ENCODE data around the gene IL22RA2. TPM values are rescaled to one million over a fixed set of nuclear protein-coding genes. Genes with fewer than 3 reads are reported as not detected.

IL22RA2 gene
- total and polyA plus RNA-seq, 2 of the 13 experiments (the other 11 are each of a cell fraction or from before 2014, with no cell fraction given): not detected

DNA sequence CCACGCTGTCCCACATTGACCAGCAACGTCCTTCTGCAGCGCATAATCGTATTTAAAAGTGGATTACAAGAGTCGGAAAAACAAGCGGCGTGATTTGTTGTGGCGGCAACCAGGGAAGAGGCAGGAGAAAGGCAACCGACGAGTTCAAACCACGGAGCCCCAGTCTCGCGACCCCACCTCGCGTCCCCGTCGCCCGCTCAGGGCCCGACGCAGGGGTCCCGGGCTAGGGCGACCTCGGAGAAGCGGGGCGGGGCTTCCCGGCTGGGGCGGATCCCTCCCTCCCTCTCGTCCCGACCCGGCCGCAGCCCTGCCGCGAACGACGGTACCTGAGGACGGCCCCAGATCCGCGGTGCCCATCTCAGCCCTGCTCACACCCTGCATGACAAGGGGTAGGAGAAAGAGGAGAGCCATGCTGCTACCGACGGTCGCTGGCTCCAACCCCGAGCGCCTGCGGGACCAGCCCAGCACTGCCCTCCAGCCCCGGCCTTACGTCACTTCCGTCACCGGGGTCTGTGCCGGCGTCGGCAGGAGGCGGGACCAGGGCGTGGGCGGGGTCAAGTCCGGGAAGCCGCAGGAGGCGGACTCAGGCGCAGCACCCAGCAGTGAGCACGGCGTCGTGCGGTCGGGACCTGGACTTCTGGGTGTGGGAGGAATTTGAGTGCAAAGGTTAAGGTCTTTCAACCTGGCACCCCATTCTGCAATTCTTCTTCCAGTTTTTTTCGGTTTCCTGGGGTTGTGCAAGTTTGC, 45.6 kb upstream of the IL22RA2 start, which contains the start of gene IFNGR1 (continued):
- TF ChIP-seq, protein P1, sequence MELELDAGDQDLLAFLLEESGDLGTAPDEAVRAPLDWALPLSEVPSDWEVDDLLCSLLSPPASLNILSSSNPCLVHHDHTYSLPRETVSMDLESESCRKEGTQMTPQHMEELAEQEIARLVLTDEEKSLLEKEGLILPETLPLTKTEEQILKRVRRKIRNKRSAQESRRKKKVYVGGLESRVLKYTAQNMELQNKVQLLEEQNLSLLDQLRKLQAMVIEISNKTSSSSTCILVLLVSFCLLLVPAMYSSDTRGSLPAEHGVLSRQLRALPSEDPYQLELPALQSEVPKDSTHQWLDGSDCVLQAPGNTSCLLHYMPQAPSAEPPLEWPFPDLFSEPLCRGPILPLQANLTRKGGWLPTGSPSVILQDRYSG (CRISPR knock-in tag; IDR thresholded peaks at IDR 0.05): 0 out of 2 replicates have a peak, but pooled peaks have one; percentile 79
- TF ChIP-seq, protein P2, sequence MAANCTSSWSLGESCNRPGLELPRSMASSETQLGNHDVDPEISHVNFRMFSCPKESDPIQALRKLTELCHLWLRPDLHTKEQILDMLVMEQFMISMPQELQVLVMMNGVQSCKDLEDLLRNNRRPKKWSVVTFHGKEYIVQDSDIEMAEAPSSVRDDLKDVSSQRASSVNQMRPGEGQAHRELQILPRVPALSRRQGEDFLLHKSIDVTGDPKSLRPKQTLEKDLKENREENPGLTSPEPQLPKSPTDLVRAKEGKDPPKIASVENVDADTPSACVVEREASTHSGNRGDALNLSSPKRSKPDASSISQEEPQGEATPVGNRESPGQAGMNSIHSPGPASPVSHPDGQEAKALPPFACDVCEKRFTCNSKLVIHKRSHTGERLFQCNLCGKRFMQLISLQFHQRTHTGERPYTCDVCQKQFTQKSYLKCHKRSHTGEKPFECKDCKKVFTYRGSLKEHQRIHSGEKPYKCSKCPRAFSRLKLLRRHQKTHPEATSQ (CRISPR knock-in tag; IDR thresholded peaks at IDR 0.05; ENCODE audit: borderline replicate concordance): peak; percentile 76; the same call in 1 of the 2 replicates
- TF ChIP-seq SPEN (CRISPR knock-in tag; IDR thresholded peaks at IDR 0.05; ENCODE audit: low read depth) (peak; percentile 89), KDM6A (CRISPR knock-in tag; IDR thresholded peaks at IDR 0.05; ENCODE audit: low read depth) (peak; percentile 87), ZFY (CRISPR knock-in tag; IDR thresholded peaks at IDR 0.05) (peak; percentile 91), MBD4 (IDR thresholded peaks at IDR 0.05; ENCODE audit: borderline replicate concordance, low read length) (no peak), CEBPG (CRISPR knock-in tag; IDR thresholded peaks at IDR 0.05) (peak; percentile 91), MATR3 (CRISPR knock-in tag; IDR thresholded peaks at IDR 0.05) (no peak), PTBP1 (IDR thresholded peaks at IDR 0.05; ENCODE audit: low read depth, low read length, poor library complexity, severe bottlenecking) (peak; percentile 86), ZNF496 (CRISPR knock-in tag; IDR thresholded peaks at IDR 0.05; ENCODE audit: insufficient replicate concordance) (no peak), ZNF383 (CRISPR knock-in tag; IDR thresholded peaks at IDR 0.05; ENCODE audit: borderline replicate concordance) (no peak), ARHGAP35 (CRISPR knock-in tag; IDR thresholded peaks at IDR 0.05; ENCODE audit: borderline replicate concordance) (0 out of 2 replicates have a peak, but pooled peaks have one; percentile 89), AGO2 (optimal IDR thresholded peaks at IDR 0.05; ENCODE audit: low read depth, low read length) (peak; percentile 97), ZZZ3 (CRISPR knock-in tag; IDR thresholded peaks at IDR 0.05; ENCODE audit: borderline replicate concordance) (no peak), ZNF138 (CRISPR knock-in tag; IDR thresholded peaks at IDR 0.05; ENCODE audit: low read depth) (peak; percentile 71; the same call in 1 of the 2 replicates), MED1 (CRISPR knock-in tag; IDR thresholded peaks at IDR 0.05) (peak; percentile 81), MTA1 (CRISPR knock-in tag; IDR thresholded peaks at IDR 0.05; ENCODE audit: borderline replicate concordance) (peak; percentile 83; the same call in 1 of the 2 replicates)
- TF ChIP-seq, protein P3, sequence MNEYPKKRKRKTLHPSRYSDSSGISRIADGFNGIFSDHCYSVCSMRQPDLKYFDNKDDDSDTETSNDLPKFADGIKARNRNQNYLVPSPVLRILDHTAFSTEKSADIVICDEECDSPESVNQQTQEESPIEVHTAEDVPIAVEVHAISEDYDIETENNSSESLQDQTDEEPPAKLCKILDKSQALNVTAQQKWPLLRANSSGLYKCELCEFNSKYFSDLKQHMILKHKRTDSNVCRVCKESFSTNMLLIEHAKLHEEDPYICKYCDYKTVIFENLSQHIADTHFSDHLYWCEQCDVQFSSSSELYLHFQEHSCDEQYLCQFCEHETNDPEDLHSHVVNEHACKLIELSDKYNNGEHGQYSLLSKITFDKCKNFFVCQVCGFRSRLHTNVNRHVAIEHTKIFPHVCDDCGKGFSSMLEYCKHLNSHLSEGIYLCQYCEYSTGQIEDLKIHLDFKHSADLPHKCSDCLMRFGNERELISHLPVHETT (CRISPR knock-in tag; conservative IDR thresholded peaks at IDR 0.05): 0 out of 2 replicates have a peak, but pooled peaks have one; percentile 69
- TF ChIP-seq, protein P4, sequence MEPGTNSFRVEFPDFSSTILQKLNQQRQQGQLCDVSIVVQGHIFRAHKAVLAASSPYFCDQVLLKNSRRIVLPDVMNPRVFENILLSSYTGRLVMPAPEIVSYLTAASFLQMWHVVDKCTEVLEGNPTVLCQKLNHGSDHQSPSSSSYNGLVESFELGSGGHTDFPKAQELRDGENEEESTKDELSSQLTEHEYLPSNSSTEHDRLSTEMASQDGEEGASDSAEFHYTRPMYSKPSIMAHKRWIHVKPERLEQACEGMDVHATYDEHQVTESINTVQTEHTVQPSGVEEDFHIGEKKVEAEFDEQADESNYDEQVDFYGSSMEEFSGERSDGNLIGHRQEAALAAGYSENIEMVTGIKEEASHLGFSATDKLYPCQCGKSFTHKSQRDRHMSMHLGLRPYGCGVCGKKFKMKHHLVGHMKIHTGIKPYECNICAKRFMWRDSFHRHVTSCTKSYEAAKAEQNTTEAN (CRISPR knock-in tag; conservative IDR thresholded peaks at IDR 0.05): peak; percentile 89
- TF ChIP-seq, protein P5, sequence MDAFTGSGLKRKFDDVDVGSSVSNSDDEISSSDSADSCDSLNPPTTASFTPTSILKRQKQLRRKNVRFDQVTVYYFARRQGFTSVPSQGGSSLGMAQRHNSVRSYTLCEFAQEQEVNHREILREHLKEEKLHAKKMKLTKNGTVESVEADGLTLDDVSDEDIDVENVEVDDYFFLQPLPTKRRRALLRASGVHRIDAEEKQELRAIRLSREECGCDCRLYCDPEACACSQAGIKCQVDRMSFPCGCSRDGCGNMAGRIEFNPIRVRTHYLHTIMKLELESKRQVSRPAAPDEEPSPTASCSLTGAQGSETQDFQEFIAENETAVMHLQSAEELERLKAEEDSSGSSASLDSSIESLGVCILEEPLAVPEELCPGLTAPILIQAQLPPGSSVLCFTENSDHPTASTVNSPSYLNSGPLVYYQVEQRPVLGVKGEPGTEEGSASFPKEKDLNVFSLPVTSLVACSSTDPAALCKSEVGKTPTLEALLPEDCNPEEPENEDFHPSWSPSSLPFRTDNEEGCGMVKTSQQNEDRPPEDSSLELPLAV (CRISPR knock-in tag; conservative IDR thresholded peaks at IDR 0.05; ENCODE audit: low read depth): no peak
- TF ChIP-seq, protein P6, sequence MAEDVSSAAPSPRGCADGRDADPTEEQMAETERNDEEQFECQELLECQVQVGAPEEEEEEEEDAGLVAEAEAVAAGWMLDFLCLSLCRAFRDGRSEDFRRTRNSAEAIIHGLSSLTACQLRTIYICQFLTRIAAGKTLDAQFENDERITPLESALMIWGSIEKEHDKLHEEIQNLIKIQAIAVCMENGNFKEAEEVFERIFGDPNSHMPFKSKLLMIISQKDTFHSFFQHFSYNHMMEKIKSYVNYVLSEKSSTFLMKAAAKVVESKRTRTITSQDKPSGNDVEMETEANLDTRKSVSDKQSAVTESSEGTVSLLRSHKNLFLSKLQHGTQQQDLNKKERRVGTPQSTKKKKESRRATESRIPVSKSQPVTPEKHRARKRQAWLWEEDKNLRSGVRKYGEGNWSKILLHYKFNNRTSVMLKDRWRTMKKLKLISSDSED (CRISPR knock-in tag; IDR thresholded peaks at IDR 0.05): no peak

Measured in HepG2 (cell line).